Endothelial cell of umbilical vein (primary cell): ENCODE data around the gene MPDZ. TPM values are rescaled to one million over a fixed set of nuclear protein-coding genes. Genes with fewer than 3 reads are reported as not detected.

Experiments
- BruUV-seq: library from RNA; stranded (reverse); fragments of 400-500 nt; replicated peaks from 2 replicates; lab custom pipeline; 2021; lab: Mats Ljungman, UMichigan
- CTCF ChIA-PET: fragments of 300-600, 350-600 bp; sonication (Branson Sonifier 250); formaldehyde crosslinking; loops from one replicate; lab custom pipeline; 2021; ENCODE audit warnings: antibody characterized with exemption, inconsistent platforms; lab: Charles Lee
- POLR2A ChIA-PET: fragments of 300-600, 350-600 bp; sonication (Branson Sonifier 250); formaldehyde crosslinking; loops from one replicate; lab custom pipeline; 2021; ENCODE audit warnings: antibody characterized with exemption, inconsistent platforms; lab: Charles Lee
- DNase-seq: peaks from one replicate; pipeline ENCODE4 v3.0.0-alpha.2; 2011; ENCODE audit warnings: low read depth, low spot score
- FAIRE-seq: peaks from 2 replicates; lab custom pipeline; 2011; peaks lifted over from hg19 to GRCh38; lab: Jason Lieb, UNC
- H2AFZ ChIP-seq: 2 replicates; pipeline ENCODE4 v1.6.0; 2012; ENCODE audit warnings: low read depth, low read length, control low read depth, inconsistent platforms
- H3K27ac ChIP-seq: 2 replicates; pipeline ENCODE4 v1.5.1; 2011; ENCODE audit warnings: low read depth, mild to moderate bottlenecking, control low read depth, low read length, moderate library complexity; ENCODE audit not compliant: insufficient read depth
- H3K27me3 ChIP-seq, 2 experiments: 2 replicates each; pipeline versions ENCODE4 v1.6.0 to v1.6.1; 2011; ENCODE audit warnings: low read length in 2 of 2, mixed read lengths in 1 of 2; ENCODE audit not compliant: control insufficient read depth in 2 of 2, insufficient read depth in 2 of 2
- H3K36me3 ChIP-seq, 2 experiments: 2 replicates in 1 of 2; 3 replicates in 1 of 2; pipeline ENCODE4 v1.5.1; 2011; ENCODE audit warnings: low read length in 2 of 2, mild to moderate bottlenecking in 1 of 2, moderate library complexity in 1 of 2; ENCODE audit not compliant: control insufficient read depth in 2 of 2, insufficient read depth in 2 of 2; ENCODE audit errors: extremely low read depth in 1 of 2
- H3K4me1 ChIP-seq: 3 replicates; pipeline ENCODE4 v1.5.1; 2011; ENCODE audit warnings: mild to moderate bottlenecking, low read length; ENCODE audit not compliant: control insufficient read depth, insufficient read depth; ENCODE audit errors: extremely low read depth
- H3K4me2 ChIP-seq: 2 replicates; pipeline ENCODE4 v1.6.1; 2011; ENCODE audit warnings: low read length, control low read depth, mixed read lengths; ENCODE audit not compliant: insufficient read depth
- H3K4me3 ChIP-seq, 3 experiments: fragments of 200-600 bp in 1 of 3; sonication (generic), shearing (Covaris generic) in 1 of 3; replicated peaks in 1 of 3; 2 replicates each; pipeline ENCODE4 v1.5.1; 2011 to 2016; ENCODE audit warnings: control low read depth in 3 of 3, low read length in 3 of 3, mild to moderate bottlenecking in 2 of 3, inconsistent platforms in 1 of 3, low read depth in 1 of 3, moderate library complexity in 1 of 3; ENCODE audit not compliant: insufficient read depth in 1 of 3
- H3K79me2 ChIP-seq: 2 replicates; pipeline ENCODE4 v1.6.0; 2012; ENCODE audit warnings: low read length, inconsistent platforms; ENCODE audit not compliant: control insufficient read depth, insufficient read depth
- H3K9ac ChIP-seq: replicated peaks from 2 replicates; pipeline ENCODE3; 2011; ENCODE audit warnings: low read length, control low read depth; ENCODE audit not compliant: insufficient read depth; ENCODE audit errors: extremely low read depth
- H3K9me1 ChIP-seq: replicated peaks from 3 replicates; pipeline ENCODE4 v1.6.0; 2011; ENCODE audit warnings: mild to moderate bottlenecking, low read length; ENCODE audit not compliant: control insufficient read depth, insufficient read depth; ENCODE audit errors: extremely low read depth
- H3K9me3 ChIP-seq: replicated peaks from 2 replicates; pipeline ENCODE4 v1.5.1; 2012; ENCODE audit warnings: low read length, inconsistent platforms; ENCODE audit not compliant: control insufficient read depth, insufficient read depth
- H4K20me1 ChIP-seq: replicated peaks from 2 replicates; pipeline ENCODE3; 2011; ENCODE audit warnings: mild to moderate bottlenecking, low read length; ENCODE audit not compliant: control insufficient read depth, insufficient read depth; ENCODE audit errors: extremely low read depth
- CTCF ChIP-seq, 2 donors: IDR thresholded peaks; 1 replicate in 1 of 2; 2 replicates in 1 of 2; pipeline ENCODE4 v1.5.1; 2011; ENCODE audit warnings: low read length in 2 of 2, mild to moderate bottlenecking in 2 of 2, moderate library complexity in 2 of 2, control low read depth in 1 of 2, inconsistent platforms in 1 of 2, low read depth in 1 of 2; ENCODE audit not compliant: insufficient read depth in 1 of 2; ENCODE audit errors: extremely low read depth in 1 of 2
- EZH2 ChIP-seq: IDR thresholded peaks from 2 replicates; pipeline ENCODE4 v1.6.1; 2012; ENCODE audit warnings: borderline replicate concordance, low read depth, mild to moderate bottlenecking, moderate library complexity, low read length, inconsistent platforms; ENCODE audit not compliant: severe bottlenecking
- FOS ChIP-seq: IDR thresholded peaks from 2 replicates; pipeline ENCODE4 v1.6.1; 2011; ENCODE audit warnings: mild to moderate bottlenecking, low read length, moderate library complexity, borderline replicate concordance; ENCODE audit not compliant: insufficient read depth
- GATA2 ChIP-seq: IDR thresholded peaks from 2 replicates; pipeline ENCODE4 v1.7.0; 2011; ENCODE audit warnings: low read depth, mild to moderate bottlenecking, moderate library complexity, mixed read lengths, low read length; ENCODE audit not compliant: insufficient read length, insufficient read depth
- JUN ChIP-seq: IDR thresholded peaks from 2 replicates; pipeline ENCODE4 v1.6.1; 2011; ENCODE audit warnings: borderline replicate concordance, low read depth; ENCODE audit not compliant: insufficient read length, insufficient read depth
- MYC ChIP-seq: IDR thresholded peaks from one replicate; pipeline ENCODE4 v1.6.1; 2011; ENCODE audit warnings: mild to moderate bottlenecking, low read depth, low read length
- POLR2A ChIP-seq: IDR thresholded peaks from 2 replicates; pipeline ENCODE4 v1.6.1; 2012; ENCODE audit warnings: low read depth, mild to moderate bottlenecking, control low read depth, low read length
- POLR2AphosphoS5 ChIP-seq: IDR thresholded peaks from 2 replicates; pipeline ENCODE4 v1.6.1; 2012; ENCODE audit warnings: low read depth, mild to moderate bottlenecking, control low read depth, low read length, moderate library complexity; ENCODE audit not compliant: insufficient read depth
- dilution Hi-C: fragments of 300-500 bp; cut with MboI; formaldehyde crosslinking; loops from one replicate; pipeline ENCODE4 v1.15.0; 2019; ENCODE audit warnings: low sequenced_read_pairs; ENCODE audit not compliant: extremely low pct_ligation_motif_present
- intact Hi-C: fragments of 100-400 bp; cut with micrococcal nuclease; formaldehyde crosslinking; loops from one replicate; pipeline ENCODE4 v1.10.0; 2022
- polyA plus RNA-seq, 4 experiments: library from polyadenylated mRNA; depleted of rRNA in 3 of 4; stranded (reverse) in 3 of 4; unstranded in 1 of 4; fragments of >200 nt; gene quantifications; 2 replicates each; pipeline versions ENCODE4 v1.2.1 to v1.2.3, GENCODE V29; 2011 to 2012; ENCODE audit warnings: missing spikeins in 1 of 4
- total RNA-seq: library from RNA; stranded (reverse); gene quantifications from 2 replicates; pipeline ENCODE4 v1.2.3, GENCODE V29; 2021
- TF ChIP-seq, protein P1 (sequence below): IDR thresholded peaks from 2 replicates; pipeline ENCODE4 v1.6.1; 2011; ENCODE audit not compliant: insufficient read depth, insufficient read length

Gene MPDZ
- total and polyA plus RNA-seq, 2 donors (not counting 3 experiments of a cell fraction or from before 2014, with no cell fraction given): 22.3 to 54.4 TPM

- Histone ChIP-seq H4K20me1 (no peaks in the 10 kb centered on the region), H3K36me3 (peaks cover 3 to 8% of the 10 kb centered on the region in 2 experiments), H3K9me1 (no peaks in the 10 kb centered on the region), H3K4me1 (no peaks in the 10 kb centered on the region), H3K27me3 (no peaks in the 10 kb centered on the region), H3K4me3 (no peak overlapping the region), H3K9ac (no peak overlapping the region), H3K9me3 (no peaks in the 10 kb centered on the region), H3K79me2 (no peaks in the 10 kb centered on the region), H2AFZ (no peak overlapping the region), H3K4me2 (no peak overlapping the region), H3K27ac (no peak overlapping the region)
- intact Hi-C loops (no loop called here), dilution Hi-C loops (no loop called here)
- FAIRE-seq (no peak), DNase-seq (no peak)
- CTCF ChIA-PET: interaction anchor here (1.3 to 1.4 kb wide), 2 partner anchors 19 to 31 kb away, joined by 3 to 4 read pairs; no protein-coding TSS in a partner anchor
- no TSS peak for BruUV-seq
- no peak for TF ChIP-seq FOS
- TF ChIP-seq MYC: no peak
- no peak for TF ChIP-seq JUN
- no peak for TF ChIP-seq GATA2
- TF ChIP-seq CTCF (IDR thresholded peaks at IDR 0.05; ENCODE audit: extremely low read depth in 1 of 2, insufficient read depth in 1 of 2, low read depth in 1 of 2, low read length in 2 of 2): no peak
- TF ChIP-seq EZH2: no peak
- TF ChIP-seq, protein P1, sequence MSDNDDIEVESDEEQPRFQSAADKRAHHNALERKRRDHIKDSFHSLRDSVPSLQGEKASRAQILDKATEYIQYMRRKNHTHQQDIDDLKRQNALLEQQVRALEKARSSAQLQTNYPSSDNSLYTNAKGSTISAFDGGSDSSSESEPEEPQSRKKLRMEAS: no peak
- no peak for TF ChIP-seq POLR2AphosphoS5
- TF ChIP-seq POLR2A: no peak
- POLR2A ChIA-PET: no interaction called here
Observed at GRCh38 chr9:13221741-13222140, 57.8 kb downstream of the MPDZ start.
